Uterus (tissue), 2 donors: ENCODE measurements around the gene SACS.

Source experiments
- CTCF ChIP-seq, 4 experiments: fragments of 200-600 bp in 2 of 4; fragments of 450-650 bp in 2 of 4; sonication (generic) in 2 of 4; IDR thresholded peaks; one replicate each; pipeline ENCODE4 v1.5.1; 2016 to 2019; ENCODE audit warnings: antibody characterized with exemption in 4 of 4, mild to moderate bottlenecking in 2 of 4, moderate library complexity in 1 of 4
- POLR2A ChIP-seq, 2 donors: fragments of 450-650 bp; IDR thresholded peaks; one replicate each; pipeline ENCODE4 v1.6.1; 2016; ENCODE audit warnings: antibody characterized with exemption in 2 of 2, mild to moderate bottlenecking in 1 of 2, moderate library complexity in 1 of 2

- TF ChIP-seq CTCF (IDR thresholded peaks at IDR 0.05) (no peak), POLR2A (IDR thresholded peaks at IDR 0.05) (no peak)
These were observed 50.4 kb downstream of the SACS start for GRCh38 chr13:23383151-23383550.
